GM12878 (cell line): ENCODE measurements around the gene FKBP8. TPM values are rescaled to one million over a fixed set of nuclear protein-coding genes. Genes with fewer than 3 reads are reported as not detected.

ENCODE experiments used
- ATAC-seq: fragments of 200-7000 bp; cut with Tn5 transposase; 3 replicates; pipeline ENCODE4 v1.9.1; 2020; ENCODE audit warnings: mild to moderate bottlenecking, moderate library complexity
- BruUV-seq: library from RNA; stranded (reverse); fragments of 400-500 nt; replicated peaks from 2 replicates; lab custom pipeline; 2021; lab: Mats Ljungman, UMichigan
- CTCF ChIA-PET: fragments of 300-600 bp; sonication (Branson Sonifier 250); formaldehyde crosslinking; extraction: SDS; loops from one replicate; lab custom pipeline; 2021; ENCODE audit warnings: inconsistent platforms; lab: Yijun Ruan, JAX
- POLR2A ChIA-PET: fragments of 350-600 bp; formaldehyde crosslinking; extraction: SDS; loops from one replicate; lab custom pipeline; 2021; ENCODE audit warnings: inconsistent platforms; lab: Charles Lee
- RAD21 ChIA-PET: fragments of 300-600 bp; sonication (Branson Sonifier 250); formaldehyde crosslinking; loops from one replicate; lab custom pipeline; 2023; ENCODE audit warnings: antibody characterized with exemption; ENCODE audit not compliant: unreplicated experiment; lab: Charles Lee
- SMC1A ChIA-PET: fragments of 300-600 bp; sonication (Branson Sonifier 250); formaldehyde crosslinking; loops from one replicate; lab custom pipeline; 2023; ENCODE audit not compliant: unreplicated experiment, uncharacterized antibody; lab: Charles Lee
- DNase-seq: peaks from one replicate; pipeline ENCODE4 v3.0.0-alpha.2; 2011; ENCODE audit warnings: low read depth, low spot score
- FAIRE-seq: peaks from 3 replicates; lab custom pipeline; 2011; peaks lifted over from hg19 to GRCh38; lab: Jason Lieb, UNC
- H2AFZ ChIP-seq: 2 replicates; pipeline ENCODE4 v1.6.0; 2011; ENCODE audit warnings: low read depth, low read length, control low read depth; ENCODE audit not compliant: control insufficient read depth
- H3K27ac ChIP-seq: 2 replicates; pipeline ENCODE4 v1.5.1; 2011; ENCODE audit warnings: control low read depth; ENCODE audit not compliant: control insufficient read depth, insufficient read depth
- H3K27me3 ChIP-seq, 2 experiments: replicated peaks in 1 of 2; 2 replicates each; pipeline versions ENCODE4 v1.6.0 to v1.6.1; 2011; ENCODE audit warnings: low read length in 1 of 2; ENCODE audit not compliant: control insufficient read depth in 2 of 2, insufficient read depth in 2 of 2
- H3K36me3 ChIP-seq, 2 experiments: 2 replicates each; pipeline ENCODE4 v1.5.1; 2011; ENCODE audit warnings: low read length in 1 of 2; ENCODE audit not compliant: control insufficient read depth in 2 of 2, insufficient read depth in 2 of 2
- H3K4me1 ChIP-seq: 2 replicates; pipeline ENCODE4 v1.6.1; 2011; ENCODE audit warnings: mild to moderate bottlenecking, low read length, moderate library complexity, mixed read lengths; ENCODE audit not compliant: control insufficient read depth, insufficient read depth
- H3K4me2 ChIP-seq: 2 replicates; pipeline ENCODE4 v1.6.0; 2011; ENCODE audit warnings: control low read depth; ENCODE audit not compliant: control insufficient read depth, insufficient read depth
- H3K4me3 ChIP-seq: fragments of 200-600 bp; sonication (generic); 2 replicates; pipeline ENCODE4 v1.5.1; 2016
- H3K79me2 ChIP-seq: 2 replicates; pipeline ENCODE4 v1.6.0; 2011; ENCODE audit warnings: low read length; ENCODE audit not compliant: control insufficient read depth, insufficient read depth
- H3K9ac ChIP-seq: 2 replicates; pipeline ENCODE4 v1.8.0; 2011; ENCODE audit warnings: low read length, control low read depth, mixed read lengths; ENCODE audit not compliant: control insufficient read depth, insufficient read depth
- H3K9me3 ChIP-seq: replicated peaks from 3 replicates; pipeline ENCODE4 v1.5.1; 2011; ENCODE audit warnings: mild to moderate bottlenecking, low read length; ENCODE audit not compliant: control insufficient read depth, insufficient read depth
- H4K20me1 ChIP-seq: 2 replicates; pipeline ENCODE4 v1.6.0; 2011; ENCODE audit not compliant: control insufficient read depth, insufficient read depth
- CREM ChIP-seq: IDR thresholded peaks from 2 replicates; pipeline ENCODE4 v1.6.1; 2014; ENCODE audit warnings: antibody characterized with exemption, low read depth
- JUND ChIP-seq: IDR thresholded peaks from 2 replicates; pipeline ENCODE4 v1.6.1; 2012; ENCODE audit warnings: low read depth, mild to moderate bottlenecking, low read length, improper control_type of control experiment, moderate library complexity
- NFXL1 ChIP-seq: fragments of 450-650 bp; IDR thresholded peaks from 2 replicates; pipeline ENCODE4 v1.6.1; 2017; ENCODE audit warnings: antibody characterized with exemption, mild to moderate bottlenecking, borderline replicate concordance
- NKRF ChIP-seq: fragments of 450-650 bp; conservative IDR thresholded peaks from 2 replicates; pipeline ENCODE4 v1.6.1; 2017; ENCODE audit warnings: mild to moderate bottlenecking, moderate library complexity
- POLR2A ChIP-seq: IDR thresholded peaks from 2 replicates; pipeline ENCODE4 v1.6.1; 2011; ENCODE audit warnings: low read depth, mild to moderate bottlenecking, low read length
- RELB ChIP-seq: fragments of 450-650 bp; IDR thresholded peaks from 2 replicates; pipeline ENCODE4 v1.6.1; 2017; ENCODE audit warnings: low read depth, mild to moderate bottlenecking, moderate library complexity
- RUNX3 ChIP-seq: IDR thresholded peaks from 2 replicates; pipeline ENCODE4 v1.6.1; 2012; ENCODE audit warnings: low read length, inconsistent platforms
- SIN3A ChIP-seq: IDR thresholded peaks from 2 replicates; pipeline ENCODE4 v1.6.1; 2012; ENCODE audit warnings: low read depth, low read length, improper control_type of control experiment
- SMC3 ChIP-seq: IDR thresholded peaks from 2 replicates; pipeline ENCODE4 v1.6.1; 2011; ENCODE audit warnings: low read length, improper control_type of control experiment, borderline replicate concordance
- STAT1 ChIP-seq: fragments of 450-650 bp; conservative IDR thresholded peaks from 2 replicates; pipeline ENCODE4 v1.6.1; 2014; ENCODE audit warnings: antibody characterized with exemption, mild to moderate bottlenecking
- TCF3 ChIP-seq: IDR thresholded peaks from 2 replicates; pipeline ENCODE4 v1.6.1; 2012; ENCODE audit warnings: low read depth, mild to moderate bottlenecking, low read length, borderline replicate concordance; ENCODE audit not compliant: insufficient read depth
- USF2 ChIP-seq: IDR thresholded peaks from 2 replicates; pipeline ENCODE4 v1.6.1; 2011; ENCODE audit warnings: low read depth, low read length, improper control_type of control experiment, borderline replicate concordance
- ZNF207 ChIP-seq: fragments of 450-650 bp; IDR thresholded peaks from 2 replicates; pipeline ENCODE4 v1.6.1; 2014; ENCODE audit warnings: antibody characterized with exemption, mild to moderate bottlenecking, borderline replicate concordance
- WGBS: methylation state at CpG from one replicate; pipeline ENCODE4 v1.1.6; 2016; ENCODE audit warnings: low lambda C conversion rate; ENCODE audit not compliant: insufficient replicate concordance, insufficient coverage; ENCODE audit errors: missing lambda C conversion rate; 5-methylcytosine and 5-hydroxymethylcytosine counted together
- in situ Hi-C: fragments of 300-500 bp; cut with MboI; formaldehyde crosslinking; loops from 9 replicates; pipeline ENCODE4 v1.14.3; 2018; ENCODE audit warnings: mixed read lengths
- intact Hi-C: fragments of 100-400 bp; cut with micrococcal nuclease; formaldehyde crosslinking; loops from one replicate; pipeline ENCODE4 v1.14.2; 2022; ENCODE audit not compliant: unreplicated experiment
- polyA plus RNA-seq, 11 experiments: library from polyadenylated mRNA; depleted of rRNA in 4 of 11; unstranded in 6 of 11; stranded (reverse) in 5 of 11; fragments of >200 nt; fragmentation: Nextera tagmentation in 4 of 11; fragmentation: Illumina TruSeq in 1 of 11; extraction: Ambion mirVana in 4 of 11; extraction: Trizol in 1 of 11; gene quantifications; 1 replicate in 1 of 11; 2 replicates in 10 of 11; pipeline versions ENCODE4 v1.2.1 to v1.2.3, GENCODE V29; 2011 to 2016; ENCODE audit warnings: inconsistent platforms in 2 of 11, missing spikeins in 2 of 11, low read depth in 1 of 11
- total RNA-seq, 4 experiments: library from RNA; depleted of rRNA in 3 of 4; stranded (reverse); fragments of >200 nt in 3 of 4; fragmentation: Illumina TruSeq in 1 of 4; extraction: Trizol in 1 of 4; gene quantifications; 2 replicates each; pipeline versions ENCODE4 v1.2.1 to v1.2.3, GENCODE V29; 2013 to 2021

The FKBP8 gene
- total and polyA plus RNA-seq, 10 of the 15 experiments (the other 5 are each of a cell fraction or from before 2014, with no cell fraction given), result 0.13 to 205 (median 95.4) TPM

GRCh38 chr19:18522124-18522861 is 21.1 kb downstream of the FKBP8 start:
- BruUV-seq, result no TSS peak
- Histone ChIP-seq H3K4me2 (peak overlapping the region; percentile 90), H3K79me2 (peaks cover 44% of the 10 kb centered on the region), H3K4me3 (0 out of 2 replicates have a peak overlapping the region, but pooled peaks have one; percentile 54), H4K20me1 (no peaks in the 10 kb centered on the region), H3K27ac (peak overlapping the region; percentile 62), H3K4me1 (peaks cover 8% of the 10 kb centered on the region), H3K9ac (peak overlapping the region; percentile 58), H3K27me3 (no peaks in the 10 kb centered on the region), H2AFZ (peak overlapping the region; percentile 57), H3K9me3 (no peaks in the 10 kb centered on the region), H3K36me3 (no peaks in the 10 kb centered on the region)
- ChIA-PET POLR2A (interaction anchor here (0.6 to 4.7 kb wide), 10 partner anchors 20 to 318 kb away, joined by 3 to 48 read pairs (median 6); partner anchors contain the start of genes FKBP8, KXD1, REX1BD and UBA52), RAD21 (interaction anchor here (0.6 to 5.1 kb wide), 6 partner anchors 12 to 66 kb away, joined by 3 to 35 read pairs (median 6); partner anchors contain the start of genes KXD1, REX1BD and UBA52), SMC1A (interaction anchor here (1.2 to 5.4 kb wide), 6 partner anchors 20 to 152 kb away, joined by 3 to 24 read pairs (median 5); partner anchors contain the start of genes KXD1 and REX1BD), CTCF (interaction anchor here (0.6 to 6.5 kb wide), 7 partner anchors 22 to 326 kb away, joined by 3 to 64 read pairs (median 3); partner anchors contain the start of genes FKBP8, KXD1, REX1BD and UBA52)
- intact Hi-C loops, result loop anchor here (1.0 to 2.0 kb wide), 4 partner anchors 35 to 114 kb away; partner anchors contain the start of genes KXD1, REX1BD and UBA52
- ATAC-seq (peak; percentile 94), DNase-seq (peak; percentile 99), FAIRE-seq (peak; percentile 99)
- in situ Hi-C loops, result no loop called here
- WGBS, result 2% methylated on average over 31 of the region's 51 CpGs
- TF ChIP-seq RUNX3, result no peak; the same call in 1 of the 2 replicates
- TF ChIP-seq CREM, result peak; percentile 72
- TF ChIP-seq STAT1, result peak; percentile 87; the same call in 1 of the 2 replicates
- no peak for TF ChIP-seq NFXL1
- no peak for TF ChIP-seq RELB
- no peak for TF ChIP-seq SMC3
- peak; percentile 80; the same call in 1 of the 2 replicates for TF ChIP-seq ZNF207
- TF ChIP-seq SIN3A, result 0 out of 2 replicates have a peak, but pooled peaks have one; percentile 43
- TF ChIP-seq JUND, result peak; percentile 47; the same call in 1 of the 2 replicates
- no peak for TF ChIP-seq USF2
- no peak for TF ChIP-seq NKRF
- TF ChIP-seq POLR2A, result peak; percentile 76
- no peak for TF ChIP-seq TCF3
